PC-9 (cell line): ENCODE measurements around the gene KLHDC4.

Experiments used
- EZH2 ChIP-seq: fragments of 200-600 bp; sonication (generic); IDR thresholded peaks from 2 replicates; pipeline ENCODE4 v1.8.0; 2017; ENCODE audit warnings: antibody characterized with exemption, low read depth
- TF ChIP-seq, protein P1 (sequence below): fragments of 200-600 bp; sonication (generic); conservative IDR thresholded peaks from 2 replicates; pipeline ENCODE4 v1.6.1; 2017; ENCODE audit warnings: mixed run types, antibody characterized with exemption, mild to moderate bottlenecking, moderate library complexity

DNA sequence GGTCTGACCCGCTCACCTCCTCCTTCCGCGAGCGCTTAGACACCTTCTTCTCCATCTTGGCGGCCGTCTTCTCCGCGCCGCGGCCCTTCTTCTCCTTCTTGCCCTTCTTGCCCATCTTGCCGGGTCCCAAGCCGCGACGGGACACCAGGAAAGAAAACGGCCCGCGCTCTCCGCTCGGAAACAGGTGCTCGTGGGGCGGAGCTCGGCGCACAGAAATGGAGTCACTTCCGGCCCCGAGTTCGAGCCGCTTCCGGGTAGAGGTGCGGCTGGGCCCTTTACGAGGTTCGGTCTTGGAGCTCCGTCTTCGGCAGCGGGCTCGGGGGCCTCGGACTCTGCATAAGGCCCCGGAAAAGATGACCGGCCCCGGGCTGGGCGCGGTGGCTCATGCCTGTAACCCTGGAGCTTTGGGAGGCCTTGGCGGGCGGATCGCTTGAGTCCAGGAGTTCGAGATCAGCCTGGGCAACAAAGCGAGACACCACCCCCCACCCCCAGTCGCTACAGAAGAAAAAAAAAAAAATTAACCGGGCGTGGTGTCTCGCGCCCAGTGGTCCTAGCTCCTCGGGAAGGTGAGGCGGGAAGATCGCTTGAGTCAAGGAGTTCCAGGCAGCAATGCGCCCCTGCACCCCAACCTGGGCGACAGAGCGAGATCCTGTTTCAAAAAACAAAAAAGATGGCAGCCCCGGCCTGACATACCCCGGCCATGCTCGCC lies at the start of gene KLHDC4:
- TF ChIP-seq, protein P1, sequence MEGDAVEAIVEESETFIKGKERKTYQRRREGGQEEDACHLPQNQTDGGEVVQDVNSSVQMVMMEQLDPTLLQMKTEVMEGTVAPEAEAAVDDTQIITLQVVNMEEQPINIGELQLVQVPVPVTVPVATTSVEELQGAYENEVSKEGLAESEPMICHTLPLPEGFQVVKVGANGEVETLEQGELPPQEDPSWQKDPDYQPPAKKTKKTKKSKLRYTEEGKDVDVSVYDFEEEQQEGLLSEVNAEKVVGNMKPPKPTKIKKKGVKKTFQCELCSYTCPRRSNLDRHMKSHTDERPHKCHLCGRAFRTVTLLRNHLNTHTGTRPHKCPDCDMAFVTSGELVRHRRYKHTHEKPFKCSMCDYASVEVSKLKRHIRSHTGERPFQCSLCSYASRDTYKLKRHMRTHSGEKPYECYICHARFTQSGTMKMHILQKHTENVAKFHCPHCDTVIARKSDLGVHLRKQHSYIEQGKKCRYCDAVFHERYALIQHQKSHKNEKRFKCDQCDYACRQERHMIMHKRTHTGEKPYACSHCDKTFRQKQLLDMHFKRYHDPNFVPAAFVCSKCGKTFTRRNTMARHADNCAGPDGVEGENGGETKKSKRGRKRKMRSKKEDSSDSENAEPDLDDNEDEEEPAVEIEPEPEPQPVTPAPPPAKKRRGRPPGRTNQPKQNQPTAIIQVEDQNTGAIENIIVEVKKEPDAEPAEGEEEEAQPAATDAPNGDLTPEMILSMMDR: no peak
- no peak for TF ChIP-seq EZH2
